Loucy (cell line): ENCODE data around the gene CDK6.

ENCODE experiments used
- H2AFZ ChIP-seq: fragments of 200-600 bp; sonication (generic); 2 replicates; pipeline ENCODE4 v1.6.0; 2016; ENCODE audit warnings: antibody characterized with exemption, mild to moderate bottlenecking, low read length, moderate library complexity
- H3F3A ChIP-seq: fragments of 200-600 bp; 2 replicates; pipeline ENCODE4 v1.6.0; 2016; ENCODE audit warnings: antibody characterized with exemption, low read depth, mild to moderate bottlenecking
- H3K27me3 ChIP-seq: fragments of 200-600 bp; sonication (generic); 2 replicates; pipeline ENCODE4 v1.6.1; 2014; ENCODE audit warnings: low read length, mild to moderate bottlenecking; ENCODE audit not compliant: insufficient read depth, poor library complexity, severe bottlenecking
- H3K36me3 ChIP-seq: fragments of 200-600 bp; sonication (generic); 2 replicates; pipeline ENCODE4 v1.6.1; 2016; ENCODE audit warnings: low read length; ENCODE audit not compliant: insufficient read depth
- H3K4me1 ChIP-seq: fragments of 200-600 bp; sonication (generic); 2 replicates; pipeline ENCODE4 v1.5.1; 2014; ENCODE audit warnings: low read length, mild to moderate bottlenecking; ENCODE audit not compliant: insufficient read depth, poor library complexity, severe bottlenecking
- H3K4me2 ChIP-seq: fragments of 200-600 bp; sonication (generic); 2 replicates; pipeline ENCODE4 v1.6.0; 2014; ENCODE audit warnings: antibody characterized with exemption, low read length, low read depth, mild to moderate bottlenecking; ENCODE audit not compliant: poor library complexity, severe bottlenecking
- H3K4me3 ChIP-seq: fragments of 200-600 bp; sonication (generic); 2 replicates; pipeline ENCODE4 v1.5.1; 2014; ENCODE audit warnings: low read length, mild to moderate bottlenecking, mixed read lengths; ENCODE audit not compliant: poor library complexity, severe bottlenecking
- H3K79me2 ChIP-seq: fragments of 200-600 bp; sonication (generic); 2 replicates; pipeline ENCODE4 v1.6.1; 2014; ENCODE audit warnings: low read length; ENCODE audit not compliant: insufficient read depth
- H3K9ac ChIP-seq: fragments of 200-600 bp; sonication (generic); 2 replicates; pipeline ENCODE4 v1.6.0; 2014; ENCODE audit warnings: mild to moderate bottlenecking, low read depth, low read length, moderate library complexity; ENCODE audit not compliant: poor library complexity, severe bottlenecking
- H3K9me2 ChIP-seq: fragments of 200-600 bp; sonication (generic); replicated peaks from 2 replicates; pipeline ENCODE4 v1.6.1; 2016; ENCODE audit warnings: low read depth, low read length, mixed read lengths
- H3K9me3 ChIP-seq: fragments of 200-600 bp; sonication (generic); 2 replicates; pipeline ENCODE4 v1.6.1; 2014; ENCODE audit warnings: mild to moderate bottlenecking, antibody characterized with exemption, low read length, low read depth; ENCODE audit not compliant: insufficient read depth
- H4K20me1 ChIP-seq: fragments of 200-600 bp; sonication (generic); 2 replicates; pipeline ENCODE4 v1.6.0; 2014; ENCODE audit warnings: antibody characterized with exemption, low read length, mild to moderate bottlenecking; ENCODE audit not compliant: insufficient read depth, poor library complexity, severe bottlenecking
- EZH2phosphoT487 ChIP-seq: fragments of 200-600 bp; IDR thresholded peaks from 2 replicates; pipeline ENCODE4 v1.6.1; 2018; ENCODE audit warnings: antibody characterized with exemption, mild to moderate bottlenecking, moderate library complexity, borderline replicate concordance
- TF ChIP-seq, protein P1 (sequence below): fragments of 200-600 bp; sonication (generic); conservative IDR thresholded peaks from 2 replicates; pipeline ENCODE4 v1.5.1; 2014; ENCODE audit warnings: mild to moderate bottlenecking, antibody characterized with exemption, low read length

CDK6 gene

DNA sequence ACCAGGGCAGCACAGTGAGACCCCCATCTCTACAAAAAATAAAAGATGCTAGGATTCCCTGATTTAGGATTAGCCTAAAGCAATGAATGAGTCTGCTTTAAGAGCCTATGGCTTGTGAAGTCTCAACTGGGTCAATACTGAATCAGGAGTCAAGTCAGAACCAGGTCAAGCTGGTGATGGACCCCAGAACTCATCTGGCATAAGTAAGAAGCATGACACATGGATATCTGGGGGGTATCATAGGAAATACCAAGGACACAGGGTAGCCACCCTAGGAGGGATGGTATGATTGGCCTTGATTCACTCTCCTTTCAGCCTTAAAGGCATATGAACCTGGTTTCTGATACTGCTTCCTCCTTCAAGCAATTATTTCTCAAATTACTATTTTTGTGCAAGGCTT is 167.8 kb downstream of the CDK6 start:
- H3F3A ChIP-seq = no peaks in the 10 kb centered on the region
- H3K36me3 ChIP-seq = peaks cover 91% of the 10 kb centered on the region
- no peaks in the 10 kb centered on the region for H3K9me2 ChIP-seq
- H3K79me2 ChIP-seq = peaks cover 94% of the 10 kb centered on the region
- H3K4me2 ChIP-seq = no peak overlapping the region
- H3K9me3 ChIP-seq = no peaks in the 10 kb centered on the region
- H3K4me1 ChIP-seq = no peaks in the 10 kb centered on the region
- TF ChIP-seq, protein P1, sequence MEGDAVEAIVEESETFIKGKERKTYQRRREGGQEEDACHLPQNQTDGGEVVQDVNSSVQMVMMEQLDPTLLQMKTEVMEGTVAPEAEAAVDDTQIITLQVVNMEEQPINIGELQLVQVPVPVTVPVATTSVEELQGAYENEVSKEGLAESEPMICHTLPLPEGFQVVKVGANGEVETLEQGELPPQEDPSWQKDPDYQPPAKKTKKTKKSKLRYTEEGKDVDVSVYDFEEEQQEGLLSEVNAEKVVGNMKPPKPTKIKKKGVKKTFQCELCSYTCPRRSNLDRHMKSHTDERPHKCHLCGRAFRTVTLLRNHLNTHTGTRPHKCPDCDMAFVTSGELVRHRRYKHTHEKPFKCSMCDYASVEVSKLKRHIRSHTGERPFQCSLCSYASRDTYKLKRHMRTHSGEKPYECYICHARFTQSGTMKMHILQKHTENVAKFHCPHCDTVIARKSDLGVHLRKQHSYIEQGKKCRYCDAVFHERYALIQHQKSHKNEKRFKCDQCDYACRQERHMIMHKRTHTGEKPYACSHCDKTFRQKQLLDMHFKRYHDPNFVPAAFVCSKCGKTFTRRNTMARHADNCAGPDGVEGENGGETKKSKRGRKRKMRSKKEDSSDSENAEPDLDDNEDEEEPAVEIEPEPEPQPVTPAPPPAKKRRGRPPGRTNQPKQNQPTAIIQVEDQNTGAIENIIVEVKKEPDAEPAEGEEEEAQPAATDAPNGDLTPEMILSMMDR = no peak
- no peak for TF ChIP-seq EZH2phosphoT487
- H3K27me3 ChIP-seq = no peaks in the 10 kb centered on the region
- H2AFZ ChIP-seq = no peak overlapping the region
- H3K9ac ChIP-seq = no peak overlapping the region
- H3K4me3 ChIP-seq = no peak overlapping the region
- H4K20me1 ChIP-seq = peaks cover 53% of the 10 kb centered on the region

DNA sequence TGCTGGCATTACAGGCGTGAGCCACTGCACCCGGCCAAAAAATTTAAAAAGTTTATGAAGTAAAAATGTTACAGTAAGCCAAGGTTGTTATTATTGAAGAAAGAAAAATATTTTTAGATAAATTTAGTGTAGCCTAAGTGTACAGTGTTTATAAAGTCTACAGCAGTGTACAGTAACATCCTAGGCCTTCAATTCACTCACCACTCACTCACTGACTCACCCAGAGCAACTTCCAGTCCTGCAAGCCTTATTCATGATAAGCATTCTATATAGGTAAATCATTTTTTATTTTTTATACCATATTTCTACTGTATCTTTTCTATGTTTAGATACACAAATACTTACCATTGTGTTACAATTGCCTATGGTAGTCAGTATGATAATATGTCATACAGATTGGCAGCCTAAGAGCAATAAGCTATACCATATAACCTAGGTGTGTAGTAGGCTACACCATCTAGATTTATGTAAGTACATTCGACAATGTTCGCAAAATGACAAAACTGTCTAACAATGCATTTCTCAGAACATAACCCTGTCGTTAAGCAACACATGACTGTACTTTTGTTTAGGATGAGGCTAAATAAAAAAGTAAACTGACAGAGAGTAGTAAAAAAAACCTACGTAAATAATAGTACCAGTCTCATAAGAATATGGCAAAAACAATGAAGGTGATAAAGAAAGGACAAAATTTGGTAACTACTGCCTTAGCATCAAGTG is 168.4 kb downstream of the CDK6 start:
- Histone ChIP-seq H3K36me3 (peaks cover 90% of the 10 kb centered on the region), H3K9ac (no peak overlapping the region), H3K4me1 (no peaks in the 10 kb centered on the region), H2AFZ (no peak overlapping the region), H3F3A (no peaks in the 10 kb centered on the region), H3K4me2 (no peak overlapping the region), H3K27me3 (no peaks in the 10 kb centered on the region), H3K79me2 (peaks cover 93% of the 10 kb centered on the region), H4K20me1 (peaks cover 50% of the 10 kb centered on the region), H3K9me2 (no peaks in the 10 kb centered on the region), H3K9me3 (no peaks in the 10 kb centered on the region), H3K4me3 (no peak overlapping the region)
- TF ChIP-seq, protein P1 = no peak
- TF ChIP-seq EZH2phosphoT487 = no peak

- peaks cover 49% of the 10 kb centered on the region for H4K20me1 ChIP-seq
- no peak overlapping the region for H2AFZ ChIP-seq
- peaks cover 95% of the 10 kb centered on the region for H3K79me2 ChIP-seq
- H3K27me3 ChIP-seq = no peaks in the 10 kb centered on the region
- no peak overlapping the region for H3K9ac ChIP-seq
- no peaks in the 10 kb centered on the region for H3F3A ChIP-seq
- H3K9me2 ChIP-seq = no peaks in the 10 kb centered on the region
- H3K4me3 ChIP-seq = no peak overlapping the region
- H3K4me2 ChIP-seq = no peak overlapping the region
- H3K4me1 ChIP-seq = no peaks in the 10 kb centered on the region
- no peaks in the 10 kb centered on the region for H3K9me3 ChIP-seq
- TF ChIP-seq EZH2phosphoT487 = no peak
- TF ChIP-seq, protein P1 = no peak
- peaks cover 92% of the 10 kb centered on the region for H3K36me3 ChIP-seq
Measured at GRCh38 chr7:92665926-92666325, 170.4 kb downstream of the CDK6 start.
